K562 (cell line): ENCODE measurements around the gene RHOB.

ENCODE experiments used
- BRF2 ChIP-seq: IDR thresholded peaks from 3 replicates; pipeline ENCODE4 v1.6.1; 2011; ENCODE audit warnings: borderline replicate concordance, mild to moderate bottlenecking; ENCODE audit not compliant: insufficient read length, insufficient read depth
- CEBPB ChIP-seq: fragments of 450-650 bp; IDR thresholded peaks from 2 replicates; pipeline ENCODE4 v1.6.1; 2016; ENCODE audit warnings: missing genetic modification characterization, missing compliant biosample characterization
- ESRRA ChIP-seq: fragments of 450-650 bp; IDR thresholded peaks from 2 replicates; pipeline ENCODE4 v1.6.1; 2014; ENCODE audit warnings: low read depth, mild to moderate bottlenecking, moderate library complexity, borderline replicate concordance
- ETS2 ChIP-seq: IDR thresholded peaks from 2 replicates; pipeline ENCODE4 v1.6.1; 2016; ENCODE audit warnings: borderline replicate concordance, missing genetic modification characterization, mild to moderate bottlenecking, moderate library complexity, missing compliant biosample characterization; ENCODE audit not compliant: poor library complexity, severe bottlenecking
- ETV6 ChIP-seq, 3 experiments: fragments of 150-350 bp in 1 of 3; sonication (generic) in 1 of 3; formaldehyde crosslinking in 1 of 3; IDR thresholded peaks; 2 replicates each; pipeline versions ENCODE4 v1.6.1 to v1.8.0; 2014 to 2022; ENCODE audit warnings: borderline replicate concordance in 2 of 3, low read depth in 2 of 3, antibody characterized with exemption in 1 of 3, low read length in 1 of 3, mild to moderate bottlenecking in 1 of 3, missing genetic modification reagents in 1 of 3
- EZH2 ChIP-seq: IDR thresholded peaks from 2 replicates; pipeline ENCODE4 v1.6.1; 2012; ENCODE audit warnings: low read depth, mild to moderate bottlenecking, inconsistent platforms, low read length, borderline replicate concordance
- MXI1 ChIP-seq: IDR thresholded peaks from 2 replicates; pipeline ENCODE4 v1.6.1; 2011; ENCODE audit warnings: low read depth, mild to moderate bottlenecking, improper control_type of control experiment, low read length
- POLR2A ChIP-seq: fragments of 450-650 bp; conservative IDR thresholded peaks from 2 replicates; pipeline ENCODE4 v1.6.1; 2016
- POLR2AphosphoS5 ChIP-seq: IDR thresholded peaks from 2 replicates; pipeline ENCODE4 v1.6.1; 2011; ENCODE audit warnings: mild to moderate bottlenecking, low read depth, low read length, moderate library complexity; ENCODE audit not compliant: control insufficient read depth, insufficient read depth
- TEAD4 ChIP-seq, 2 experiments: sonication (generic) in 1 of 2; formaldehyde crosslinking in 1 of 2; IDR thresholded peaks; 2 replicates each; pipeline versions ENCODE4 v1.6.1 to v1.8.0; 2012 to 2022; ENCODE audit warnings: borderline replicate concordance in 1 of 2, inconsistent platforms in 1 of 2, low read length in 1 of 2, mild to moderate bottlenecking in 1 of 2, missing genetic modification reagents in 1 of 2
- TF ChIP-seq, protein P1 (sequence below), 3 experiments: IDR thresholded peaks in 2 of 3; conservative IDR thresholded peaks in 1 of 3; 2 replicates each; pipeline ENCODE4 v1.5.1; 2011 to 2012; ENCODE audit warnings: low read length in 3 of 3, mild to moderate bottlenecking in 3 of 3, control low read depth in 2 of 3, improper control_type of control experiment in 1 of 3, inconsistent platforms in 1 of 3, low read depth in 1 of 3, mixed read lengths in 1 of 3, moderate library complexity in 1 of 3; ENCODE audit not compliant: insufficient read depth in 2 of 3

- TF ChIP-seq ETS2 (tag) (no peak), MXI1 (no peak), ESRRA (no peak), TEAD4 (IDR thresholded peaks at IDR 0.05; ENCODE audit: low read length) (no peak), TEAD4 (CRISPR knock-in tag; IDR thresholded peaks at IDR 0.05; ENCODE audit: borderline replicate concordance) (no peak), POLR2A (no peak), BRF2 (no peak), CEBPB (tag) (no peak), POLR2AphosphoS5 (no peak), ETV6 (IDR thresholded peaks at IDR 0.05; ENCODE audit: borderline replicate concordance in 1 of 2, low read depth in 2 of 2, low read length in 1 of 2) (no peak), ETV6 (CRISPR knock-in tag; IDR thresholded peaks at IDR 0.05; ENCODE audit: borderline replicate concordance) (no peak), EZH2 (no peak)
- TF ChIP-seq, protein P1, sequence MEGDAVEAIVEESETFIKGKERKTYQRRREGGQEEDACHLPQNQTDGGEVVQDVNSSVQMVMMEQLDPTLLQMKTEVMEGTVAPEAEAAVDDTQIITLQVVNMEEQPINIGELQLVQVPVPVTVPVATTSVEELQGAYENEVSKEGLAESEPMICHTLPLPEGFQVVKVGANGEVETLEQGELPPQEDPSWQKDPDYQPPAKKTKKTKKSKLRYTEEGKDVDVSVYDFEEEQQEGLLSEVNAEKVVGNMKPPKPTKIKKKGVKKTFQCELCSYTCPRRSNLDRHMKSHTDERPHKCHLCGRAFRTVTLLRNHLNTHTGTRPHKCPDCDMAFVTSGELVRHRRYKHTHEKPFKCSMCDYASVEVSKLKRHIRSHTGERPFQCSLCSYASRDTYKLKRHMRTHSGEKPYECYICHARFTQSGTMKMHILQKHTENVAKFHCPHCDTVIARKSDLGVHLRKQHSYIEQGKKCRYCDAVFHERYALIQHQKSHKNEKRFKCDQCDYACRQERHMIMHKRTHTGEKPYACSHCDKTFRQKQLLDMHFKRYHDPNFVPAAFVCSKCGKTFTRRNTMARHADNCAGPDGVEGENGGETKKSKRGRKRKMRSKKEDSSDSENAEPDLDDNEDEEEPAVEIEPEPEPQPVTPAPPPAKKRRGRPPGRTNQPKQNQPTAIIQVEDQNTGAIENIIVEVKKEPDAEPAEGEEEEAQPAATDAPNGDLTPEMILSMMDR (IDR thresholded peaks at IDR 0.05 in 2 of 3, conservative IDR thresholded peaks at IDR 0.05 in 1 of 3; ENCODE audit: insufficient read depth in 2 of 3, low read depth in 1 of 3, low read length in 3 of 3): no peak
Measured at GRCh38 chr2:20488201-20488641, 41.3 kb downstream of the RHOB start.
